HG02973 (cell line): ENCODE results near the gene RBM19.
"Not testable (repeated sequence)": the region's sequence is repeated elsewhere in the genome, so short reads cannot be mapped to it uniquely, and the experiment has no call there.

Experiments
- ATAC-seq: cut with Tn5 transposase; IDR thresholded peaks from one replicate; pipeline ENCODE4 v1.9.1; 2021; ENCODE audit warnings: moderate library complexity; ENCODE audit not compliant: unreplicated experiment

Gene RBM19, protein sequence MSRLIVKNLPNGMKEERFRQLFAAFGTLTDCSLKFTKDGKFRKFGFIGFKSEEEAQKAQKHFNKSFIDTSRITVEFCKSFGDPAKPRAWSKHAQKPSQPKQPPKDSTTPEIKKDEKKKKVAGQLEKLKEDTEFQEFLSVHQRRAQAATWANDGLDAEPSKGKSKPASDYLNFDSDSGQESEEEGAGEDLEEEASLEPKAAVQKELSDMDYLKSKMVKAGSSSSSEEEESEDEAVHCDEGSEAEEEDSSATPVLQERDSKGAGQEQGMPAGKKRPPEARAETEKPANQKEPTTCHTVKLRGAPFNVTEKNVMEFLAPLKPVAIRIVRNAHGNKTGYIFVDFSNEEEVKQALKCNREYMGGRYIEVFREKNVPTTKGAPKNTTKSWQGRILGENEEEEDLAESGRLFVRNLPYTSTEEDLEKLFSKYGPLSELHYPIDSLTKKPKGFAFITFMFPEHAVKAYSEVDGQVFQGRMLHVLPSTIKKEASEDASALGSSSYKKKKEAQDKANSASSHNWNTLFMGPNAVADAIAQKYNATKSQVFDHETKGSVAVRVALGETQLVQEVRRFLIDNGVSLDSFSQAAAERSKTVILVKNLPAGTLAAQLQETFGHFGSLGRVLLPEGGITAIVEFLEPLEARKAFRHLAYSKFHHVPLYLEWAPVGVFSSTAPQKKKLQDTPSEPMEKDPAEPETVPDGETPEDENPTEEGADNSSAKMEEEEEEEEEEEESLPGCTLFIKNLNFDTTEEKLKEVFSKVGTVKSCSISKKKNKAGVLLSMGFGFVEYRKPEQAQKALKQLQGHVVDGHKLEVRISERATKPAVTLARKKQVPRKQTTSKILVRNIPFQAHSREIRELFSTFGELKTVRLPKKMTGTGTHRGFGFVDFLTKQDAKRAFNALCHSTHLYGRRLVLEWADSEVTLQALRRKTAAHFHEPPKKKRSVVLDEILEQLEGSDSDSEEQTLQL

DNA sequence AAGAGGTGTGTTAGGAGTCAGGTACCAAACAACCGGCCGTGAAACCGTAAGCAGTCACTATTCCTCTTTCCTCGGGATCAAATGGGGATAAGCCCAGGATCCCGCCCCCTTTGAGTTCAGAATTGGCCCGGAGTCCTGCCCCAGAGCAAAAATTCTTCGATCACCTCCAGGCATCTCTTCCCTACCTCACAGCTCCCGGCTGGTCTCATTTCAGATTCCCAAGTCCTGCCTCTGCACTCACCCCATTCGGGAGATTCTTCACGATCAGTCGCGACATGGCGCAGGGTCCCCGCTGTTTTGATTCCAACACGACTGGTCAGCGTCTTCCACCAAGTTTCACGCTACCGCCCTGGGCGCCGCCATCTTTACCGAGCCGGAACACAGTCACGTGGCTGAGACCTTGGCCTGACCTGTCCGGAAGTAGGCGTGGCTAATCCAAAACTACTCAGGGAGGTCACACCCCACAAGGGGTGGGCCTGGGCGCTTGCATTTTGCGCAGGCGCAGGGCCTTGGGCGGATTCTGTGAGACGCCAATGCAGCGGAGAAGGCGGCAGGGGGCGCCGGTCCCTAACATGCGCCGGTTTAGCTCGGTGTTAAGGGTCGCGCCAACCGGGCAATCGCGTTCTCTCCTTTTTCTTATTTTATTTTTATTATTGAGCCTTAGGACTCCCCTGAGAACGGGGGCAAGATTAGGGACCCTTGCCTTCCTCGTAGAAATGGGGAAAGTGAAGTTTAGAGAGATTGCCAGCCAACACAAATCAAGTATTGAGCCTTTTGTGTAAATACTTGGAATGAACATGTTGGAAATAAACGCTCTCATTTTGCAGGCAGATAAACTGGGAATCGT lies at the start of gene RBM19:
Gene RBM19, minus strand, starts transcription at position 375 of the 847 bp plus-strand sequence. Its CDS starts 98 bp downstream, at position 277.
- peak; percentile 96 for ATAC-seq

DNA sequence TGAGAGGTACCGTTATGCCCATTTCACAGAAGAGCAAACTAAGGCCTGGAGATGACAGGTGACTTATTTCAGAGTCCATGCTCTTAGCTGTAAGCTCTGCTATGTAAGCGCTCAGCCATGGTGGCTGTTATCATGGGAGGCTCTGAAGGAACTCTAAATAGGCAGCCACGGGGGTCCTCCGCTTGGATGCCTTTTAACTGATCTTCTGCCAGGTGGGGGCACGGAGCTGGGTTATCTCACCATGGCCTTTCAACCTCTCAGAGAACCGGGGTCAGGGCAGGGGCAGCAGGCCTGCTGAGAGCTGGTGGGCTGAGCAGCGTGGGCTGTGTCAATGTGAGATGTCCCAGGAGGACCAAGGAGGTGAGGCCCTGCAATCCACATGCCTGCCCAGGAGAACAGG lies 49.7 kb upstream of the RBM19 start:
- ATAC-seq, result no peak

DNA sequence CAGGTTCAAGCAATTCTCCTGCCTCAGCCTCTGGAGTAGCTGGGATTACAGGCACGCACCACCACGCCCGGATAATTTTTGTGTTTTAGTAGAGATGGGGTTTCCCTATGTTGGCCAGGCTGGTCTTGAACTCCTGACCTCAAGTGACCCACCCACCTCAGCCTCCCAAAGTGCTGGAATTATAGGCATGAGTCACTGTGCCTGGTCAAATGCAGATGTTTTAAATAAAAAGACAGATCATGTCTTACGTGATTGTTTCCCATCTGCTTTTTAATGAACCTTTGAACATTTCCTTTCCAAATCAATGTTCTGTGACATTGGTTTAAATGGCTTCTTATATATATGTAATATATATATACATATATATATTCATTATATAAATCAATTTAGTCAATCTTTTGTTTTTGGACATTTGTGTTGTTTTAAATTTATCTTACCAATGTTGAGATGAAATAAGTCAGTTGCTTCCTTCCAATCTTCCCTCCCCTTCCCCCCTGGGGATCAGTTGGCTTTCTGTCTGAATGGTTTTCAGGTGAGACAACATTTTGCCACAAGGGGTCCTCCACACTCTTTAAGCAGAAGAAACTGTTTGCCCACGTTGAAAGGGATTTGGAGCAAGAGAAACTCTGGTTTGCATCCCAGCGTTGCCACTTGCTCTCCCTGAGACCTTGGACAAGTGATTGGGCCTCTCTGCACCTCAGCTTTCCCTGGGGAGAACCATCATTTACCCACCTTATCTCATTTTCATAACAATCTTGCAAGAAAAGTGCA lies 47.6 kb upstream of the RBM19 start:
- no peak for ATAC-seq

DNA sequence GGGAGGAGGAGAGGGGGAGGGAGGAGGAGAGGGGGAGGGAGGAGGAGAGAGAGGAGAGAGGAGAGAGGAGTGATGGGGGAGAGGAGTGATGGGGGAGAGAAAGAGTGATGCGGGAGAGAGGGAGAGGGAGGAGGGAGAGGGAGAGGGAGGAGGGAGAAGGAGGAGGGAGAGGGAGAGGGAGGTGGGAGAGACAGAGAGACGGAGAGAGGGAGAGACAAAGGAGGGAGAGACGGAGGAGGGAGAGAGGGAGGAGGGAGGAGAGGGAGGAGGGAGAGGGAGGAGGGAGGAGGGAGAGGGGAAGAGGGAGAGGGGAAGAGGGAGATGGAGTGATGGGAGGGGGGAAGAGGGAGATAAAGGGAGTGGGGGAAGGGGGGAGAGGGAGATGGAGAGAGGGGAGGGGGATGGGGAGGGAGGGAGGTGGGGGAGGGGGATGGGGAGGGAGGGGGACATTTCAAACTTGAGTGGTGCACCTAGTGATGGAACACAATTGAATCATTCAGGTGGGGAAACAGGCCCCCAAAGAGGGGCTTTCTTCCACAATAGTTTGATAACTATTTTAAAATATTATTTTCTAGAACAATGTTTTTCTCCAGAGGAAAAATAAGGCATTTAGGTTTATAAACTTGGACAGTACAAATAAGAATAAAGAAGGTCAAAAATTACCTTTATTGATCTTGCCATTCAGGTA lies 46.8 kb upstream of the RBM19 start:
- no peak for ATAC-seq

DNA sequence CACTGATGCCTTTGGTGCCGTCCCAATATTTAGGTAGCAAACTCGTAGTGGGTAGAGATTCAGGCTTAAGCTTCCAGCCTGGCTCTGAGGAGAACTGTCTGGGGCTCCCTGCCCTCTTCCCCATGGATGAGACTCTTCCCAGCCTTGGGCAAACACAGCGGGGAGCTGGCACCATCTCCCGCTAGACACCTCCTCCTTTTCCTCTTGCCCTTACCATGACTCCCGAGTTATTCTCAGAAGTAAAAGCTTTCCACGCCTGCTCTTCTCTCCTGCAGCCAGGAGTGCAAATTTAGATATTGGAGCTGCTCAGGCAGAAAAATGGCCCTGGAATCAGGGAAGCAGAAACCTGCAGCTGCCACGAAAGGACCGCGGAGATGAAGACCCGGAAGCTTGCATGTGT lies 45.6 kb upstream of the RBM19 start:
- no peak for ATAC-seq

DNA sequence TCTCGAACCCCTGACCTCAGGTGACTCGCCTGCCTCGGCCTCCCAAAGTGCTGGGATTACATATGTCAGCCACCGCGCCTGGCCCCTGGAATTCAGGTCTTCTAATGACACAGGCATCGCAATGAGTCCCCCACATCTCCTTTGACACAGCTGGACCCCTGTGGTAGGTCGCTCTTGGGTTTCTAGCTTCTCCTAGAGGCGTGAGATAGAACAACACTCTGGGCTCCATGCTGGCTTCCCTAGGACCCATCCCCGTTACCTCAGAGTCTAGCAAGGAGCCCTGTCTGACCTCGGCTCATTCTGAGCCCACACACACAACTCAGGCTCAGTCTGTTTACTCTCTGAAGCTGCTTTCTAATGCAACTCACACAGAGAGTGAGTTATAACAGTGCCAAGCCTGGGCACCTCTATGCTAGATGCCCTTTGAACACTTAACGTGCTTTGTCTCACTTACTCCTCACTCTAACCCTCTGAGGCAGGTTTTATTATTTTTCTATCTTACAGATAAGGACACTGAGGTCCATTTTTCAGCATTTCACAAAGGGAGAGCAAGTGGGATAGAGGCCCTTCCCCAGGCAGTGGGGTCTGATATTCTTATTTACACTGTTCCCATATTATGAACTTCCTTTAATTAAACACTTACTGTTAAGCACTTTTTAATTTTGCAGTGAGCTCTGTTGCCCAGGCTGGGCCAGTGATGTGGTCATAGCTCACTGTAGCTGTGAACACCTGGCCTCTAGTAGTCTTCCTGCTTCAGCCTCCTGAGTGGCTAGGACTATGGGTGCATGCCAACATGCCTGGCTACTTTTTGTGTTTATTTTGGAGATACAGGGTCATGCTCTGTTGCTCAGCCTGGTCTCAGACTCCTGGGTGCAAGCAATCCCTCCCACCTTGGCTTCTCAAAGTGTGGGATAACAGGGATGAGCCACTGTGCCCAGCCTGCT lies 40.6 kb upstream of the RBM19 start:
- ATAC-seq, result no peak

DNA sequence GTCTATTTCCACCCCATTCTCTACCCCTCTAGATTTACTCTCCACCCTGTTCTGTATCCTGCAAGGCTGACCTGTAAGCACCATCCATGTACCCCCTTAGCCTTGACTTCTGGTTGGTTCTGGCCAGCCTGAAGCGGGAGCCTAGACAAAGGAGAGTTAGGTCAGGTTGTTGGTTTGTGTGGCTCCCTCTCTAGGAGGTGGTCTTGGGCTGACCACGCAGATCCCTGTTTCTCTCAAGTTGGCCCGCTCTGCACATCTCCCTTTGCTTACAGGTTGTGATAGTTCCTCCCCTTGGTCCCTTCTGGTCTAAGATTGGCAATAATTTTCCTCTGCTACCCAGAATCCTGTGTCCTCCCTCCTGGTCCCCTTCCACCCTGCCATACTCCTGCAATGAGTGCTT lies 38.3 kb upstream of the RBM19 start:
- no peak for ATAC-seq

DNA sequence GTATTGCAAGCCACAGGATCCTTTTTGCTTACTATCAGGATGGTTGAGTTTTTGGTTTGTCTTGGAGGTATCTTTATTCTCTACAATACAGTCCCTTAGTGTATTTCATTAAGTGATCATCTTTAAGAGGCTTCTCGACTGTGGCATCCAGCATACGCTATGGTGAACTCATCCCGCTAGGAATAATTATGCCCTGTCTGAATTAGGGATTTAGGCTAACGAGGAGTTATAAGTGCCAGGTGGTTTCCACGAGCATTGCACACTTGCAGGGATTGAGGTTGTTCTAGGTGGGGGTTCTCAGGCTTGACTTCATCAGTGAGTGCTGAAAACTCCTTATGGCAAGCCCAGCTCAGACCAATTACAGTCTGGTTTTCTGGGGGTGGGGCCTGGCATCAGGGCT lies 37.2 kb upstream of the RBM19 start:
- no peak for ATAC-seq

DNA sequence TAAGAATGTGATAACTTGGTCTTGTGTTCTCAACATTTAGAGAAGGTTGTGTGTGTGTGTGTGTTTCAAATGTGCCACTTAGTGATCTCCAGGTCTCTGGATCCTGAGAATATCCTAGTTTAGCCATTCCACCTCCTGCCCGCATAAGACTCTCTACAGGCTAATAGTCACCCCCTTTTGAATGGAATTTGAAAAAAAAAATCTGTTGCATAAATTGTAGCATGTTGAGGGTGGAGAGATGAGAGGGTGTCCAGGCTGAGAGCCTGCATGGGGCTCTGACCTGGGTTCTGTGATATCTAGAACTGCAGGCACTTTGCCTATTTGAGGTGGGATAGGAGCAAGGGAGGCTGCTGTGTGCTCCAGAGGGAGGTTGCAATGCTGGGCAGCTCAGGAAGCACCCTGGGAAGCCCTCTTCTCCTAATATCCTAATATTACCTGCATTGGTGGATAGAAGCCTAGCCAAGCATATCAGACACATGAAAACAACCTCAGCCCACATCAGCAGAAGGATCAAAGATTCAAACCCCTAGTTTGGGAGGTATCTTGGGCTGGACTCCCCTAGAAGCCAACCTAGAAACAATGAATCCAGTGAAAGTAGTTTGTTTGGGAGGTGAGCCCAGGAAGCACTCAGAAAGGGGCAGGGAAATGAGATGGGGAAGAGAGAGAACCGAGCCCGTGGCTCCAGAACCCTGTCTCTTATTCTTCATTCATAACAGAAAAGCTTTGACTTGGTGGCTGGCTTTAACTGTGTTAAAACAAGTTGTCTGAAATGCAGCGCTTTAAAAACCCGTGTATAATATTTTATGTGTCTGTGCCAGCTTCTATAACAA lies 35.6 kb upstream of the RBM19 start:
- ATAC-seq, result no peak

DNA sequence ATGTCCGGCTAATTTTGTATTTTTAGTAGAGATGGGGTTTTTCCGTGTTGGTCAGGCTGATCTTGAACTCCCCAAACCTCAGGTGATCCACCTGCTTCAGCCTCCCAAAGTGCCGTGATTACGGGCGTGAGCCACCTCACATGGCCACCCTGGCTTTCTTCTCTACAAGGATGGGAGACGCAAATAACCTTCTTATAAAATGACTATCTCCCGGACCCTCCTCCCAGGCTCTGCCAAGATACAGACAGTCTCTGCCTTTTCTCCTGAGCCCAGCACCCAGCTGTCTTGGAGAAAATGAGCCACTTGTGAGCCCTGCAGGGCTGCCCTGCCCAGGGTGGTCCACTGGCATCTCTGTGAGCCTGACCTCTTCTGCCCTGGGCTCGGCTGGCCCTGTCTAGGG lies 34.7 kb upstream of the RBM19 start:
- no peak for ATAC-seq

DNA sequence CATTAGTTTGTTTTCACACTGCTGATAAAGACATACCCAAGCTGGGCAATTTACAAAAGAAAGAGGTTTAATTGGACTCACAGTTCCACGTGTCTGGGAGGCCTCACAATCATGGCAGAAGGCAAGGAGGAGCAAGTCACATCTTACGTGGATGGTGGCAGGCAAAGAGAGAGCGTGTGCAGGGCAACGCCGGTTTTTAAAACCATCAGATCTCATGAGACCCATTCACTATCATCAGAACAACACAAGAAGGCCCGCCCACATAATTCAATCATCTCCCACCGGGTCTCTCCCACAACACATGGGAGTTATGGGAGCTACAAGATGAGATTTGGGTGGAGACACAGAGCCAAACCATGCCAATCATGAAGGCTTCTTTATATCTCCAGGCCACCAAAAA lies 34.1 kb upstream of the RBM19 start:
- not testable (repeated sequence) for ATAC-seq

DNA sequence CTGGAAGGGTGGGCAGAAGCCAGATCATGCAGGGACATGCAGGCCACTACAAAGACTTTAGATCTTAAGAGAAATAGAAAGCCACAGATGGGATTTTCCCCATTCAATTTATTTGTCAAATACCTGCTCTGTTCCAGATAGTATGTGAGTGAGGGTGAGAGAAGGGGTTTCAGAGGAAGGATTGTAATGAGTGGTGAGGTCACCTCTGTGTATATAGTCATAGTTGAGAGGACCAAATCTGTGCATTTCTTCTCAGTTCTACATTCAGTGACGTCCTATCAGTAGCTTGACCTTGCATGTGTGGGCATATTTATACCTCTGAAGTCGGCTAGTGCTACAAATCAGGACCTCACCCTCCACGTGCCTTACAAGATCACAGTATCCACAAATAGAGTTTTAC lies 31.2 kb upstream of the RBM19 start:
- no peak for ATAC-seq

DNA sequence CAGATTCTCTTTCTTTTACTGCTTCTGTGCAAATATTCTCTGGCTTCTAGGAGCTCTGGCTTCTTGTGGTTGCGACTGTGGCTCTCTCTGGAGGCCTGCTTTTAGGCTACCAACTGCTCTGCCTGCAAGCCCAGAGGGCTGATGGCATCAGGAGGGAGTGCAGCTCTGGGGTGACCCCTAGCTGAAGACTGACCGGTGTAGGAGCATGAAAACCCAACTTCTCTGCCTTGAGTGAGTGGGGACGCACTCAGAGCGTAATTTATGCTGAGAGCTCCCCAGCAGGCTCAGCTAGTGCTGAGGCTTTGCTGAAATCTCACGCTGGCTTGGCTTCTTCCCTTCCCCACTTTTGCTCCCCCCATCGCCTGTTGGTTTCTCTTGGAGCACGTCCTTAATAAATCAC lies 29.9 kb upstream of the RBM19 start:
- no peak for ATAC-seq

DNA sequence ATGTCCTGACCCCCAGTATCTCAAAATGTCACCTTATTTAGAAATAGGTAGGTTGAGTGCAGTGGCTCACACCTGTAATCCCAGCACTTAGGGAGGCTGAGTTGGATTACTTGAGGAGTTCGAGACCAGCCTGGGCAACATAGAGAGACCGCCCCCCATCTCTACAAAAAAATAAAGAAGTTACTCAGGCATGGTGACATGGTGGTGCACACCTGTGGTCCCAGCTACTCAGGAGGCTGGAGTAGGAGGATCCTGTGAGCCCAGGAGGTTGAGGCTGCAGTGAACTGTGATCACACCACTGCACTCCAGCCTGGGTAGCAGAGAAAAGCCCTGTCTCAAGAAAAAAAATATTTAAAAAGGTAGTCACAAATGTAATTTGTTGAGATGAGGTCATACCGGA lies 27.9 kb upstream of the RBM19 start:
- no peak for ATAC-seq

DNA sequence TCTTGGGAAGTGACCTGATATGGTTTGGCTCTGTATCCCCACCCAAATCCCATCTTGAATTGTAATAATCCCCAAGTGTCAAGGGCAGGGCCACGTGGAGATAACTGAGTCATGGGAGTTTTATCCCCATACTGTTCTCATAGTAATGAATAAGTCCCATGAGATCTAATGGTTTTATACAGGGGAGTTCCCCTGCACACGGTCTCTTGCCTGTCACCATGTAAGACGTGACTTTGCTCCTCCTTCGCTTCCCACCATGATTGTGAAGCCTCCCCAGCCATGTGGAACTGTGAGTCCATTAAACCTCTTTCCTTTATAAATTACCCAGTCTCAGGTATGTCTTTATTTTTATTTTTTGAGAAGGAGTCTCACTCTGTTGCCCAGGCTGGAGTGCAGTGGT lies 26.6 kb upstream of the RBM19 start:
- not testable (repeated sequence) for ATAC-seq

DNA sequence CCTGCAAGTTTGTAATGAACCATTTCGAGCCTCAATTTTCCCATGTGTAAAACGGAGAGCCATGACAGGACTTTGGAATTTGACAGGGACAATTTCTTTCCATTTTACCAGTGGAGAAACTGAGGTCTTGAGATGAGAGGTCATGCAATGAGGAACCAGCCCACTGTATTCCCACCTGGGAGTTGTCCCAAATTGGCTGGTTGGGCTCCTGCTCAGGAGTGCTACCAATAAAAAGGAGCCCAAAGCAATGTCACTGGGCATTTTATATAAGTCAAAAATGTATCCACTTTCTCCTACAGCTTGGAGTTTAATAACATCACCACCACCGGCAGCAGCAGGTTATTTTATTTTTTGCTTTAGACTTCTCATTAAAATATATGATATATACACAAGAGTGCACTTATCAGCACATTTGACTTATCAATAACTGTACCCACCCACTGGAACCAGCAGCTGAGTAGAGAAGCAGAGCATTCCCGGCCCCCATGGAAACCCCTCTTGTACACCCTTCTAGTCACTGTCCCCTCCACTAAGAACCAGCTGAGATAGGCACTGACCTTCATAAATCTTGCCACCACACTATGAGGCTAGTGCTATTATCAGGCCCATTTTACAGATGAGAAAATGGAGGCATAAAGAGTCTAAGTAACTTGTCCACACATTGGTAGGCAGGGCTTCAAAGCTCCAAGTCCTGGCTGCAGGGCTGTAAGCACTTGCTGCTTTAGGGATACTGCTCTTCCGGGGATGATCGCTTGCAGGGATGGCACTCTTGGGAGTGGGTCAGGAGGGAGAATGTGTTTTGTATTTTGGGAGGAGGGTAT lies 25.3 kb upstream of the RBM19 start:
- ATAC-seq, result no peak
